Endothelial cell of umbilical vein (primary cell): Measurements from ENCODE around the gene CCL2. TPM values are rescaled to one million over a fixed set of nuclear protein-coding genes. Genes with fewer than 3 reads are reported as not detected.

ENCODE experiments used
- BruUV-seq: library from RNA; stranded (reverse); fragments of 400-500 nt; replicated peaks from 2 replicates; lab custom pipeline; 2021; lab: Mats Ljungman, UMichigan
- CTCF ChIA-PET: fragments of 300-600, 350-600 bp; sonication (Branson Sonifier 250); formaldehyde crosslinking; loops from one replicate; lab custom pipeline; 2021; ENCODE audit warnings: antibody characterized with exemption, inconsistent platforms; lab: Charles Lee
- POLR2A ChIA-PET: fragments of 300-600, 350-600 bp; sonication (Branson Sonifier 250); formaldehyde crosslinking; loops from one replicate; lab custom pipeline; 2021; ENCODE audit warnings: antibody characterized with exemption, inconsistent platforms; lab: Charles Lee
- DNase-seq: peaks from one replicate; pipeline ENCODE4 v3.0.0-alpha.2; 2011; ENCODE audit warnings: low read depth, low spot score
- FAIRE-seq: peaks from 2 replicates; lab custom pipeline; 2011; peaks lifted over from hg19 to GRCh38; lab: Jason Lieb, UNC
- H2AFZ ChIP-seq: 2 replicates; pipeline ENCODE4 v1.6.0; 2012; ENCODE audit warnings: low read depth, low read length, control low read depth, inconsistent platforms
- H3K27ac ChIP-seq: 2 replicates; pipeline ENCODE4 v1.5.1; 2011; ENCODE audit warnings: low read depth, mild to moderate bottlenecking, control low read depth, low read length, moderate library complexity; ENCODE audit not compliant: insufficient read depth
- H3K27me3 ChIP-seq, 2 experiments: 2 replicates each; pipeline versions ENCODE4 v1.6.0 to v1.6.1; 2011; ENCODE audit warnings: low read length in 2 of 2, mixed read lengths in 1 of 2; ENCODE audit not compliant: control insufficient read depth in 2 of 2, insufficient read depth in 2 of 2
- H3K36me3 ChIP-seq, 2 experiments: 2 replicates in 1 of 2; 3 replicates in 1 of 2; pipeline ENCODE4 v1.5.1; 2011; ENCODE audit warnings: low read length in 2 of 2, mild to moderate bottlenecking in 1 of 2, moderate library complexity in 1 of 2; ENCODE audit not compliant: control insufficient read depth in 2 of 2, insufficient read depth in 2 of 2; ENCODE audit errors: extremely low read depth in 1 of 2
- H3K4me1 ChIP-seq: 3 replicates; pipeline ENCODE4 v1.5.1; 2011; ENCODE audit warnings: mild to moderate bottlenecking, low read length; ENCODE audit not compliant: control insufficient read depth, insufficient read depth; ENCODE audit errors: extremely low read depth
- H3K4me2 ChIP-seq: 2 replicates; pipeline ENCODE4 v1.6.1; 2011; ENCODE audit warnings: low read length, control low read depth, mixed read lengths; ENCODE audit not compliant: insufficient read depth
- H3K4me3 ChIP-seq, 3 experiments: fragments of 200-600 bp in 1 of 3; sonication (generic), shearing (Covaris generic) in 1 of 3; replicated peaks in 1 of 3; 2 replicates each; pipeline ENCODE4 v1.5.1; 2011 to 2016; ENCODE audit warnings: control low read depth in 3 of 3, low read length in 3 of 3, mild to moderate bottlenecking in 2 of 3, inconsistent platforms in 1 of 3, low read depth in 1 of 3, moderate library complexity in 1 of 3; ENCODE audit not compliant: insufficient read depth in 1 of 3
- H3K79me2 ChIP-seq: 2 replicates; pipeline ENCODE4 v1.6.0; 2012; ENCODE audit warnings: low read length, inconsistent platforms; ENCODE audit not compliant: control insufficient read depth, insufficient read depth
- H3K9ac ChIP-seq: replicated peaks from 2 replicates; pipeline ENCODE3; 2011; ENCODE audit warnings: low read length, control low read depth; ENCODE audit not compliant: insufficient read depth; ENCODE audit errors: extremely low read depth
- H3K9me1 ChIP-seq: replicated peaks from 3 replicates; pipeline ENCODE4 v1.6.0; 2011; ENCODE audit warnings: mild to moderate bottlenecking, low read length; ENCODE audit not compliant: control insufficient read depth, insufficient read depth; ENCODE audit errors: extremely low read depth
- H3K9me3 ChIP-seq: replicated peaks from 2 replicates; pipeline ENCODE4 v1.5.1; 2012; ENCODE audit warnings: low read length, inconsistent platforms; ENCODE audit not compliant: control insufficient read depth, insufficient read depth
- H4K20me1 ChIP-seq: replicated peaks from 2 replicates; pipeline ENCODE3; 2011; ENCODE audit warnings: mild to moderate bottlenecking, low read length; ENCODE audit not compliant: control insufficient read depth, insufficient read depth; ENCODE audit errors: extremely low read depth
- EZH2 ChIP-seq: IDR thresholded peaks from 2 replicates; pipeline ENCODE4 v1.6.1; 2012; ENCODE audit warnings: borderline replicate concordance, low read depth, mild to moderate bottlenecking, moderate library complexity, low read length, inconsistent platforms; ENCODE audit not compliant: severe bottlenecking
- FOS ChIP-seq: IDR thresholded peaks from 2 replicates; pipeline ENCODE4 v1.6.1; 2011; ENCODE audit warnings: mild to moderate bottlenecking, low read length, moderate library complexity, borderline replicate concordance; ENCODE audit not compliant: insufficient read depth
- GATA2 ChIP-seq: IDR thresholded peaks from 2 replicates; pipeline ENCODE4 v1.7.0; 2011; ENCODE audit warnings: low read depth, mild to moderate bottlenecking, moderate library complexity, mixed read lengths, low read length; ENCODE audit not compliant: insufficient read length, insufficient read depth
- JUN ChIP-seq: IDR thresholded peaks from 2 replicates; pipeline ENCODE4 v1.6.1; 2011; ENCODE audit warnings: borderline replicate concordance, low read depth; ENCODE audit not compliant: insufficient read length, insufficient read depth
- MYC ChIP-seq: IDR thresholded peaks from one replicate; pipeline ENCODE4 v1.6.1; 2011; ENCODE audit warnings: mild to moderate bottlenecking, low read depth, low read length
- POLR2A ChIP-seq: IDR thresholded peaks from 2 replicates; pipeline ENCODE4 v1.6.1; 2012; ENCODE audit warnings: low read depth, mild to moderate bottlenecking, control low read depth, low read length
- POLR2AphosphoS5 ChIP-seq: IDR thresholded peaks from 2 replicates; pipeline ENCODE4 v1.6.1; 2012; ENCODE audit warnings: low read depth, mild to moderate bottlenecking, control low read depth, low read length, moderate library complexity; ENCODE audit not compliant: insufficient read depth
- dilution Hi-C: fragments of 300-500 bp; cut with MboI; formaldehyde crosslinking; loops from one replicate; pipeline ENCODE4 v1.15.0; 2019; ENCODE audit warnings: low sequenced_read_pairs; ENCODE audit not compliant: extremely low pct_ligation_motif_present
- intact Hi-C: fragments of 100-400 bp; cut with micrococcal nuclease; formaldehyde crosslinking; loops from one replicate; pipeline ENCODE4 v1.10.0; 2022
- polyA plus RNA-seq, 4 experiments: library from polyadenylated mRNA; depleted of rRNA in 3 of 4; stranded (reverse) in 3 of 4; unstranded in 1 of 4; fragments of >200 nt; gene quantifications; 2 replicates each; pipeline versions ENCODE4 v1.2.1 to v1.2.3, GENCODE V29; 2011 to 2012; ENCODE audit warnings: missing spikeins in 1 of 4
- total RNA-seq: library from RNA; stranded (reverse); gene quantifications from 2 replicates; pipeline ENCODE4 v1.2.3, GENCODE V29; 2021
- TF ChIP-seq, protein P1 (sequence below), 2 donors: IDR thresholded peaks; 1 replicate in 1 of 2; 2 replicates in 1 of 2; pipeline ENCODE4 v1.5.1; 2011; ENCODE audit warnings: low read length in 2 of 2, mild to moderate bottlenecking in 2 of 2, moderate library complexity in 2 of 2, control low read depth in 1 of 2, inconsistent platforms in 1 of 2, low read depth in 1 of 2; ENCODE audit not compliant: insufficient read depth in 1 of 2; ENCODE audit errors: extremely low read depth in 1 of 2
- TF ChIP-seq, protein P2 (sequence below): IDR thresholded peaks from 2 replicates; pipeline ENCODE4 v1.6.1; 2011; ENCODE audit not compliant: insufficient read depth, insufficient read length

CCL2 gene
- total and polyA plus RNA-seq, 2 donors (not counting 3 experiments of a cell fraction or from before 2014, with no cell fraction given): 238 to 599 TPM

DNA sequence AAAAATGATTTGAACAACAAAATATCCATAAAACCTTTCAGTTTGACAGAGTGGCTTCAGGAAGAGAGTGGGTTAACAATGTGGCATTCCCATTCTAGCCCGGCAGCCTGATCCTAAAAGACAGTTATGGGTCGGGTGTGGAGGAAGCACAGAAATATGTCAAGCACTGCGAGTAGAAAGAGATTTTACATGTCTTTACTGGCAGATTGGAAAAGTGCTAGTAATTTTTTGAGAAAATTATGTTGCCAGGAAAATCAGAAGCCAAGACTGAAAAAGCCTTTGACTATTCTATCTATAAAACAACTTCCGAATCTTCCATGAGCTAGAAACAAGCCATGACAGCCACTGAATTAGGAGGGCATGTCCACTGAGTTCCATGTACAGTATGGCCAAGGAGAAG, 5.8 kb downstream of the CCL2 start:
- H3K4me2 ChIP-seq: no peak overlapping the region
- dilution Hi-C loops: no loop called here

More for the DNA sequence above, 5.8 kb downstream of the CCL2 start:
- peaks cover 0 to 4% of the 10 kb centered on the region in 2 experiments for H3K36me3 ChIP-seq
- H3K4me3 ChIP-seq: no peak overlapping the region
- CTCF ChIA-PET: interaction anchor here (0.7 to 2.1 kb wide), 2 partner anchors 15 to 101 kb away, joined by 3 to 5 read pairs; no protein-coding TSS in a partner anchor
- TF ChIP-seq POLR2A (no peak), GATA2 (no peak), MYC (no peak), POLR2AphosphoS5 (no peak), FOS (no peak), JUN (no peak), EZH2 (no peak)
- TF ChIP-seq, protein P1, sequence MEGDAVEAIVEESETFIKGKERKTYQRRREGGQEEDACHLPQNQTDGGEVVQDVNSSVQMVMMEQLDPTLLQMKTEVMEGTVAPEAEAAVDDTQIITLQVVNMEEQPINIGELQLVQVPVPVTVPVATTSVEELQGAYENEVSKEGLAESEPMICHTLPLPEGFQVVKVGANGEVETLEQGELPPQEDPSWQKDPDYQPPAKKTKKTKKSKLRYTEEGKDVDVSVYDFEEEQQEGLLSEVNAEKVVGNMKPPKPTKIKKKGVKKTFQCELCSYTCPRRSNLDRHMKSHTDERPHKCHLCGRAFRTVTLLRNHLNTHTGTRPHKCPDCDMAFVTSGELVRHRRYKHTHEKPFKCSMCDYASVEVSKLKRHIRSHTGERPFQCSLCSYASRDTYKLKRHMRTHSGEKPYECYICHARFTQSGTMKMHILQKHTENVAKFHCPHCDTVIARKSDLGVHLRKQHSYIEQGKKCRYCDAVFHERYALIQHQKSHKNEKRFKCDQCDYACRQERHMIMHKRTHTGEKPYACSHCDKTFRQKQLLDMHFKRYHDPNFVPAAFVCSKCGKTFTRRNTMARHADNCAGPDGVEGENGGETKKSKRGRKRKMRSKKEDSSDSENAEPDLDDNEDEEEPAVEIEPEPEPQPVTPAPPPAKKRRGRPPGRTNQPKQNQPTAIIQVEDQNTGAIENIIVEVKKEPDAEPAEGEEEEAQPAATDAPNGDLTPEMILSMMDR (IDR thresholded peaks at IDR 0.05; ENCODE audit: extremely low read depth in 1 of 2, insufficient read depth in 1 of 2, low read depth in 1 of 2, low read length in 2 of 2): no peak
- TF ChIP-seq, protein P2, sequence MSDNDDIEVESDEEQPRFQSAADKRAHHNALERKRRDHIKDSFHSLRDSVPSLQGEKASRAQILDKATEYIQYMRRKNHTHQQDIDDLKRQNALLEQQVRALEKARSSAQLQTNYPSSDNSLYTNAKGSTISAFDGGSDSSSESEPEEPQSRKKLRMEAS: no peak
- intact Hi-C loops: no loop called here
- DNase-seq (no peak), FAIRE-seq (no peak)
- no peaks in the 10 kb centered on the region for H3K9me3 ChIP-seq
- H2AFZ ChIP-seq: no peak overlapping the region
- H3K79me2 ChIP-seq: no peaks in the 10 kb centered on the region
- no peaks in the 10 kb centered on the region for H3K9me1 ChIP-seq
- no peak overlapping the region for H3K9ac ChIP-seq
- POLR2A ChIA-PET: no interaction called here
- no TSS peak for BruUV-seq
- H3K27ac ChIP-seq: no peak overlapping the region
- no peaks in the 10 kb centered on the region for H4K20me1 ChIP-seq
- H3K27me3 ChIP-seq: peaks cover 0 to 3% of the 10 kb centered on the region in 2 experiments
- H3K4me1 ChIP-seq: peaks cover 21% of the 10 kb centered on the region
